ENCODE results near the gene TVP23C. TPM values are rescaled to one million over a fixed set of nuclear protein-coding genes. Genes with fewer than 3 reads are reported as not detected.

TVP23C gene
- total and polyA plus RNA-seq, 8 donors, result 2.4 to 74.5 (median 21.0) TPM; not detected in 2

GRCh38 chr17:15501793-15502192, 61.5 kb downstream of the TVP23C start:
- TF ChIP-seq POLR2AphosphoS5 (IDR thresholded peaks at IDR 0.05) (no peak), POLR2A (IDR thresholded peaks at IDR 0.05) (no peak)
- TF ChIP-seq, protein P1, sequence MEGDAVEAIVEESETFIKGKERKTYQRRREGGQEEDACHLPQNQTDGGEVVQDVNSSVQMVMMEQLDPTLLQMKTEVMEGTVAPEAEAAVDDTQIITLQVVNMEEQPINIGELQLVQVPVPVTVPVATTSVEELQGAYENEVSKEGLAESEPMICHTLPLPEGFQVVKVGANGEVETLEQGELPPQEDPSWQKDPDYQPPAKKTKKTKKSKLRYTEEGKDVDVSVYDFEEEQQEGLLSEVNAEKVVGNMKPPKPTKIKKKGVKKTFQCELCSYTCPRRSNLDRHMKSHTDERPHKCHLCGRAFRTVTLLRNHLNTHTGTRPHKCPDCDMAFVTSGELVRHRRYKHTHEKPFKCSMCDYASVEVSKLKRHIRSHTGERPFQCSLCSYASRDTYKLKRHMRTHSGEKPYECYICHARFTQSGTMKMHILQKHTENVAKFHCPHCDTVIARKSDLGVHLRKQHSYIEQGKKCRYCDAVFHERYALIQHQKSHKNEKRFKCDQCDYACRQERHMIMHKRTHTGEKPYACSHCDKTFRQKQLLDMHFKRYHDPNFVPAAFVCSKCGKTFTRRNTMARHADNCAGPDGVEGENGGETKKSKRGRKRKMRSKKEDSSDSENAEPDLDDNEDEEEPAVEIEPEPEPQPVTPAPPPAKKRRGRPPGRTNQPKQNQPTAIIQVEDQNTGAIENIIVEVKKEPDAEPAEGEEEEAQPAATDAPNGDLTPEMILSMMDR (IDR thresholded peaks at IDR 0.05), result no peak

GRCh38 chr17:15501282-15501681, 62.0 kb downstream of the TVP23C start:
- TF ChIP-seq, protein P1 (IDR thresholded peaks at IDR 0.05), result no peak
- no peak for TF ChIP-seq POLR2A (IDR thresholded peaks at IDR 0.05)
- no peak for TF ChIP-seq POLR2AphosphoS5 (IDR thresholded peaks at IDR 0.05)
- TF ChIP-seq EP300 (IDR thresholded peaks at IDR 0.05), result no peak
- H3K36me3 ChIP-seq, result peaks cover 0 to 11% (median 5%) of the 10 kb centered on the region in 4 donors
- intact Hi-C loops (cut with DNase I; ENCODE audit: low total_unique reads), result loop anchor here (5.0 kb wide), 1 partner anchor 244 kb away; no protein-coding TSS in a partner anchor
- 59 to 92% (median 80%) methylated on average over 3 of the region's 3 CpGs for WGBS, 5 donors
- H3K27ac ChIP-seq, result peak overlapping the region in 3 of 5 donors; percentile 74 to 82 (median 82)
- no peaks in the 10 kb centered on the region for H3K27me3 ChIP-seq
- no peak overlapping the region for H3K4me3 ChIP-seq
- DNase-seq, result no peak
- H3K4me1 ChIP-seq, result peaks cover 0 to 17% (median 0%) of the 10 kb centered on the region in 4 donors
- no peaks in the 10 kb centered on the region for H3K9me3 ChIP-seq

More at GRCh38 chr17:15501793-15502192, 61.5 kb downstream of the TVP23C start:
- 82 to 90% (median 85%) methylated on average over 6 to 7 of the region's 7 CpGs for WGBS, 5 donors
- DNase-seq, result no peak
- peak overlapping the region in 4 of 5 donors; percentile 69 to 82 (median 78) for H3K27ac ChIP-seq
- peak overlapping the region in 1 of 4 donors; percentile 21 for H3K4me3 ChIP-seq
- peaks cover 0 to 11% (median 5%) of the 10 kb centered on the region in 4 donors for H3K36me3 ChIP-seq
- no peaks in the 10 kb centered on the region for H3K27me3 ChIP-seq
- intact Hi-C loops (cut with DNase I; ENCODE audit: low total_unique reads), result loop anchor here (5.0 kb wide), 1 partner anchor 244 kb away; no protein-coding TSS in a partner anchor
- no peaks in the 10 kb centered on the region for H3K9me3 ChIP-seq
- peaks cover 0 to 17% (median 0%) of the 10 kb centered on the region in 4 donors for H3K4me1 ChIP-seq

GRCh38 chr17:15498107-15498506, 65.2 kb downstream of the TVP23C start:
- no peaks in the 10 kb centered on the region for H3K27me3 ChIP-seq
- no peak for DNase-seq
- 82 to 92% (median 86%) methylated on average over 2 of the region's 2 CpGs for WGBS, 5 donors
- intact Hi-C loops (cut with DNase I; ENCODE audit: low total_unique reads), result no loop called here
- no peak overlapping the region for H3K27ac ChIP-seq
- peaks cover 0 to 18% (median 7%) of the 10 kb centered on the region in 4 donors for H3K36me3 ChIP-seq
- TF ChIP-seq POLR2A (IDR thresholded peaks at IDR 0.05), result no peak
- no peak for TF ChIP-seq EP300 (IDR thresholded peaks at IDR 0.05)
- TF ChIP-seq, protein P1 (IDR thresholded peaks at IDR 0.05), result no peak
- no peak for TF ChIP-seq POLR2AphosphoS5 (IDR thresholded peaks at IDR 0.05)
- H3K4me1 ChIP-seq, result peaks cover 0 to 16% (median 0%) of the 10 kb centered on the region in 4 donors
- no peaks in the 10 kb centered on the region for H3K9me3 ChIP-seq
- no peak overlapping the region for H3K4me3 ChIP-seq

- intact Hi-C loops (cut with DNase I; ENCODE audit: low total_unique reads), result no loop called here
- TF ChIP-seq EP300 (IDR thresholded peaks at IDR 0.05) (no peak), POLR2A (IDR thresholded peaks at IDR 0.05) (no peak), POLR2AphosphoS5 (IDR thresholded peaks at IDR 0.05) (no peak)
- TF ChIP-seq, protein P1 (IDR thresholded peaks at IDR 0.05), result no peak
- WGBS, 5 donors, result 81 to 94% (median 90%) methylated on average over 7 of the region's 7 CpGs
- H3K27ac ChIP-seq, result peak overlapping the region in 1 of 5 donors; percentile 46
- H3K9me3 ChIP-seq, result no peaks in the 10 kb centered on the region
- H3K4me3 ChIP-seq, result no peak overlapping the region
- peaks cover 0 to 18% (median 7%) of the 10 kb centered on the region in 4 donors for H3K36me3 ChIP-seq
- no peaks in the 10 kb centered on the region for H3K27me3 ChIP-seq
- DNase-seq, result no peak
- peaks cover 0 to 5% (median 0%) of the 10 kb centered on the region in 4 donors for H3K4me1 ChIP-seq
These were observed 66.3 kb downstream of the TVP23C start for GRCh38 chr17:15496735-15497670.

Measured in stomach (tissue), 9 donors.